Activated CD8-positive, alpha-beta T cell treated with anti-CD3 and anti-CD28 coated beads, Interleukin-2, amount 10 ng/mL, durations not matched to agents 7 days and 5 days (primary cell): ENCODE results near the gene ADGRD1. TPM values are rescaled to one million over a fixed set of nuclear protein-coding genes. Genes with fewer than 3 reads are reported as not detected.

Source experiments
- ATAC-seq: fragments of 150-1000 bp; cut with Tn5 transposase; one replicate; pipeline ENCODE4 v1.10.0; 2021; ENCODE audit warnings: moderate library complexity
- CTCF ChIA-PET: fragments of 350-600 bp; sonication (Branson Sonifier 250); formaldehyde crosslinking; loops from one replicate; lab custom pipeline; 2021; ENCODE audit warnings: antibody characterized with exemption; lab: Charles Lee
- POLR2A ChIA-PET: fragments of 350-600 bp; sonication (Branson Sonifier 250); formaldehyde crosslinking; loops from one replicate; lab custom pipeline; 2021; ENCODE audit warnings: antibody characterized with exemption; lab: Charles Lee
- DNase-seq: peaks from one replicate; pipeline ENCODE4 v3.0.0-alpha.2; 2020
- H3K27ac Mint-ChIP-seq: one replicate; pipeline ENCODE4 v1.8.0; 2021; ENCODE audit warnings: mild to moderate bottlenecking, mixed read lengths
- H3K27me3 Mint-ChIP-seq: one replicate; pipeline ENCODE4 v1.8.0; 2021; ENCODE audit warnings: low read depth, mixed read lengths
- H3K36me3 Mint-ChIP-seq: one replicate; pipeline ENCODE4 v1.8.0; 2021; ENCODE audit warnings: low read depth, mixed read lengths
- H3K4me1 Mint-ChIP-seq: one replicate; pipeline ENCODE4 v1.8.0; 2021; ENCODE audit warnings: low read depth, mixed read lengths
- H3K4me3 Mint-ChIP-seq: one replicate; pipeline ENCODE4 v1.8.0; 2021; ENCODE audit warnings: mild to moderate bottlenecking, mixed read lengths
- H3K9me3 Mint-ChIP-seq: one replicate; pipeline ENCODE4 v1.8.0; 2022; ENCODE audit warnings: mixed read lengths; ENCODE audit not compliant: insufficient read depth
- total RNA-seq, 2 experiments: library from RNA; stranded (reverse); gene quantifications; one replicate each; pipeline ENCODE4 v1.2.3, GENCODE V29; 2021

The ADGRD1 gene
- total RNA-seq, 2 experiments from 2014 or later = not detected

GRCh38 chr12:130970165-130970907 is 16.6 kb downstream of the ADGRD1 start:
- ChIA-PET POLR2A (no interaction called here), CTCF (no interaction called here)
- ATAC-seq (no peak), DNase-seq (no peak)
- Mint-ChIP-seq H3K27me3 (no peaks in the 10 kb centered on the region), H3K36me3 (no peaks in the 10 kb centered on the region), H3K27ac (no peak overlapping the region), H3K4me3 (no peak overlapping the region), H3K4me1 (no peaks in the 10 kb centered on the region), H3K9me3 (no peaks in the 10 kb centered on the region)

- no peaks in the 10 kb centered on the region for H3K27me3 Mint-ChIP-seq
- H3K27ac Mint-ChIP-seq = no peak overlapping the region
- DNase-seq = no peak
- ChIA-PET POLR2A (no interaction called here), CTCF (no interaction called here)
- no peaks in the 10 kb centered on the region for H3K36me3 Mint-ChIP-seq
- no peak for ATAC-seq
- no peaks in the 10 kb centered on the region for H3K4me1 Mint-ChIP-seq
- no peak overlapping the region for H3K4me3 Mint-ChIP-seq
- no peaks in the 10 kb centered on the region for H3K9me3 Mint-ChIP-seq
Observed at GRCh38 chr12:130970908-130971233, 17.2 kb downstream of the ADGRD1 start.

- Mint-ChIP-seq H3K36me3 (no peaks in the 10 kb centered on the region), H3K27ac (no peak overlapping the region), H3K9me3 (no peaks in the 10 kb centered on the region), H3K27me3 (no peaks in the 10 kb centered on the region), H3K4me3 (no peak overlapping the region), H3K4me1 (no peaks in the 10 kb centered on the region)
- ChIA-PET CTCF (no interaction called here), POLR2A (no interaction called here)
- DNase-seq (no peak), ATAC-seq (no peak)
Observed at GRCh38 chr12:130971925-130972585, 18.3 kb downstream of the ADGRD1 start.

GRCh38 chr12:130972586-130972950 is 18.9 kb downstream of the ADGRD1 start:
- no peaks in the 10 kb centered on the region for H3K36me3 Mint-ChIP-seq
- H3K4me1 Mint-ChIP-seq = no peaks in the 10 kb centered on the region
- no peak for DNase-seq
- ATAC-seq = no peak
- no peak overlapping the region for H3K27ac Mint-ChIP-seq
- H3K4me3 Mint-ChIP-seq = no peak overlapping the region
- CTCF ChIA-PET = no interaction called here
- H3K27me3 Mint-ChIP-seq = no peaks in the 10 kb centered on the region
- H3K9me3 Mint-ChIP-seq = no peaks in the 10 kb centered on the region
- POLR2A ChIA-PET = no interaction called here

- ChIA-PET POLR2A (no interaction called here), CTCF (no interaction called here)
- DNase-seq (no peak), ATAC-seq (no peak)
- H3K36me3 Mint-ChIP-seq = no peaks in the 10 kb centered on the region
- H3K4me1 Mint-ChIP-seq = no peaks in the 10 kb centered on the region
- no peak overlapping the region for H3K27ac Mint-ChIP-seq
- no peak overlapping the region for H3K4me3 Mint-ChIP-seq
- H3K27me3 Mint-ChIP-seq = no peaks in the 10 kb centered on the region
- no peaks in the 10 kb centered on the region for H3K9me3 Mint-ChIP-seq
Observed at GRCh38 chr12:130973109-130973508, 19.4 kb downstream of the ADGRD1 start.

GRCh38 chr12:130973906-130974305 is 20.2 kb downstream of the ADGRD1 start:
- Mint-ChIP-seq H3K4me1 (no peaks in the 10 kb centered on the region), H3K36me3 (no peaks in the 10 kb centered on the region), H3K27me3 (no peaks in the 10 kb centered on the region), H3K4me3 (no peak overlapping the region), H3K9me3 (no peaks in the 10 kb centered on the region), H3K27ac (no peak overlapping the region)
- ATAC-seq (no peak), DNase-seq (no peak)
- ChIA-PET CTCF (no interaction called here), POLR2A (no interaction called here)

DNA sequence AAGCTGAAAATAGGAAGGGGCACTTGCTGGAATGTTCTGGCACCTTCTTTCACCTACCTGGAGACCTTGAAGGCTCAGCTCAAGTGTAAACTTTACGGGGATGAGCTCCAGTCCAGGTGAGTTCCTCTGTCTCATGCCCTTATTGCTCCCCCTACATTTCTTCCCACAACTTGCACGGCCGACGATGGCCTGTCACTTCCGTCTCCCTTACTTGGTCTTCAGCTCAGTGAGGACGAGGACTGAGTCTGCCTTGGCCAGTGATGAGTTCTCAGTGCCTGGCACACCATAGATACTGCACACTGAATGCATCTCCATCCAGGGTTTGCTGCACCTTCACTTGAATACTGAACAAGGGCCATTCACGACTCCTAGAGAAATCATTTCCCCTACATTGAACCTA is 21.4 kb downstream of the ADGRD1 start:
- ChIA-PET CTCF (no interaction called here), POLR2A (no interaction called here)
- no peak for ATAC-seq

GRCh38 chr12:130976171-130976720 is 22.5 kb downstream of the ADGRD1 start:
- ChIA-PET CTCF (interaction anchor here (1.0 kb wide), 1 partner anchor 156 kb away, joined by 3 read pairs; no protein-coding TSS in a partner anchor), POLR2A (no interaction called here)
- ATAC-seq (no peak), DNase-seq (no peak)
- no peak overlapping the region for H3K4me3 Mint-ChIP-seq
- no peaks in the 10 kb centered on the region for H3K36me3 Mint-ChIP-seq
- no peak overlapping the region for H3K27ac Mint-ChIP-seq
- no peaks in the 10 kb centered on the region for H3K4me1 Mint-ChIP-seq
- H3K9me3 Mint-ChIP-seq = no peaks in the 10 kb centered on the region
- no peaks in the 10 kb centered on the region for H3K27me3 Mint-ChIP-seq

More for the DNA sequence above, 21.4 kb downstream of the ADGRD1 start:
- Mint-ChIP-seq H3K9me3 (no peaks in the 10 kb centered on the region), H3K27me3 (no peaks in the 10 kb centered on the region), H3K27ac (no peak overlapping the region), H3K36me3 (no peaks in the 10 kb centered on the region), H3K4me3 (no peak overlapping the region), H3K4me1 (no peaks in the 10 kb centered on the region)
- DNase-seq = no peak

GRCh38 chr12:130977046-130977742 is 23.5 kb downstream of the ADGRD1 start:
- Mint-ChIP-seq H3K36me3 (no peaks in the 10 kb centered on the region), H3K27me3 (peaks cover 1% of the 10 kb centered on the region), H3K4me1 (no peaks in the 10 kb centered on the region), H3K4me3 (no peak overlapping the region), H3K27ac (no peak overlapping the region), H3K9me3 (no peaks in the 10 kb centered on the region)
- CTCF ChIA-PET = no interaction called here
- ATAC-seq = no peak
- DNase-seq = no peak
- POLR2A ChIA-PET = no interaction called here

GRCh38 chr12:130977743-130978095 is 24.0 kb downstream of the ADGRD1 start:
- ChIA-PET POLR2A (no interaction called here), CTCF (no interaction called here)
- Mint-ChIP-seq H3K36me3 (no peaks in the 10 kb centered on the region), H3K4me1 (no peaks in the 10 kb centered on the region), H3K27ac (no peak overlapping the region), H3K27me3 (peaks cover 6% of the 10 kb centered on the region), H3K9me3 (no peaks in the 10 kb centered on the region), H3K4me3 (no peak overlapping the region)
- ATAC-seq (no peak), DNase-seq (no peak)

DNA sequence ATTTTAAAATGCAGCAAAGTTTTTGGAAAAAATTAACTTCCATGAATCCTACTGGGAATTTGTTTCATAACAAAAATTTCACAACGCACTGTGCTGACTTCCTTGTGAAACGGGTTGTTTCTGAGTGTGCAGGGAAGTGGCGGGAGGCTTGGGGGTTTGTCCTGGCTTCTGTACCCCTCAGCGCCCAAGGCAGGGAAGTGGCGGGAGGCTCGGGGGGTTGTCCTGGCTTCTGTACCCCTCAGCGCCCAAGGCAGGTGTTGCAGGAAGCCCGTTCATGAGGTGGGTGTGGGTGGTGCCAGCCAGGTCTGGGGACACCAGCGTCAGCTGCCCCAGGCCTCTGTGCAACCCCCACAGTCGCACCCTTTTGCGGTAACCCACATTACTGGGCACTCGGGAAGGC is 25.1 kb downstream of the ADGRD1 start:
- no peak overlapping the region for H3K4me3 Mint-ChIP-seq
- ATAC-seq = no peak
- H3K36me3 Mint-ChIP-seq = no peaks in the 10 kb centered on the region
- H3K9me3 Mint-ChIP-seq = no peaks in the 10 kb centered on the region
- peaks cover 6% of the 10 kb centered on the region for H3K27me3 Mint-ChIP-seq
- POLR2A ChIA-PET = no interaction called here
- no peaks in the 10 kb centered on the region for H3K4me1 Mint-ChIP-seq
- no peak for DNase-seq
- CTCF ChIA-PET = no interaction called here
- H3K27ac Mint-ChIP-seq = no peak overlapping the region

- no peak for ATAC-seq
- H3K27ac Mint-ChIP-seq = no peak overlapping the region
- ChIA-PET POLR2A (no interaction called here), CTCF (no interaction called here)
- H3K36me3 Mint-ChIP-seq = no peaks in the 10 kb centered on the region
- DNase-seq = no peak
- no peaks in the 10 kb centered on the region for H3K9me3 Mint-ChIP-seq
- H3K4me3 Mint-ChIP-seq = no peak overlapping the region
- H3K4me1 Mint-ChIP-seq = no peaks in the 10 kb centered on the region
- peaks cover 15% of the 10 kb centered on the region for H3K27me3 Mint-ChIP-seq
Observed at GRCh38 chr12:130981074-130981742, 27.5 kb downstream of the ADGRD1 start.
